Right renal pelvis (tissue), 4 donors: ENCODE measurements around the gene HRNR. TPM values are rescaled to one million over a fixed set of nuclear protein-coding genes. Genes with fewer than 3 reads are reported as not detected.

Source experiments
- polyA plus RNA-seq, 4 donors: library from polyadenylated mRNA; unstranded; fragments of 120-200 nt; gene quantifications; one replicate each; pipeline ENCODE4 v1.2.1, GENCODE V29; 2013; ENCODE audit not compliant: insufficient read length in 4 of 4

HRNR gene
- polyA plus RNA-seq, 4 donors: 0.19 to 1.0 (median 0.55) TPM

Other genes with a start within 250 kb of the HRNR start
- gene S100A10, start 230.3 kb downstream of the HRNR start, polyA plus RNA-seq: 100 to 1,000 TPM; 244 to 258 (median 251) TPM
- gene S100A11, start 187.2 kb downstream of the HRNR start, polyA plus RNA-seq: 100 to 1,000 TPM; 279 to 362 (median 285) TPM
- gene TCHHL1, start 135.1 kb downstream of the HRNR start, polyA plus RNA-seq: not detected
- gene TCHH, start 108.7 kb downstream of the HRNR start, polyA plus RNA-seq: under 1 TPM in 3 of 4 donors, not detected in 1; 0.03 to 0.06 (median 0.05) TPM
- not detected for gene RPTN, start 65.0 kb downstream of the HRNR start, polyA plus RNA-seq
- 1 to 10 TPM; 2.1 to 3.6 (median 2.5) TPM for gene FLG, start 101.0 kb upstream of the HRNR start, polyA plus RNA-seq
- gene FLG2, start 135.8 kb upstream of the HRNR start, polyA plus RNA-seq: under 1 TPM; 0.04 to 0.11 (median 0.07) TPM
- not detected for gene CRNN, start 190.1 kb upstream of the HRNR start, polyA plus RNA-seq